ENCODE data around the gene MTIF3. TPM values are rescaled to one million over a fixed set of nuclear protein-coding genes. Genes with fewer than 3 reads are reported as not detected.

Gene MTIF3
- polyA plus RNA-seq, 3 donors = 61.6 to 135 (median 86.6) TPM

GRCh38 chr13:27388241-27388640, 62.1 kb downstream of the MTIF3 start:
- no peak overlapping the region for H3K4me2 ChIP-seq (replicated peaks; ENCODE audit: extremely low read depth, low read length, poor library complexity, severe bottlenecking)
- peaks cover 6 to 9% of the 10 kb centered on the region in 2 donors for H3K4me1 ChIP-seq (ENCODE audit: control insufficient read depth in 1 of 2, insufficient read depth in 2 of 2, low read length in 2 of 2)
- no peak overlapping the region for H3K27ac ChIP-seq (ENCODE audit: low read depth in 1 of 2, low read length in 2 of 2)
- TF ChIP-seq CTCF (IDR thresholded peaks at IDR 0.05) = no peak
- Mint-ChIP-seq H3K9me3 (peaks cover 0 to 4% (median 0%) of the 10 kb centered on the region in 7 donors), H3K27ac (no peak overlapping the region), H3K4me1 (peaks cover 4% of the 10 kb centered on the region), H3K4me3 (no peak overlapping the region), H3K36me3 (no peaks in the 10 kb centered on the region), H3K27me3 (ENCODE audit: low read depth in 3 of 3) (peaks cover 2 to 7% (median 5%) of the 10 kb centered on the region in 3 donors)
- no peaks in the 10 kb centered on the region for H4K20me1 ChIP-seq (ENCODE audit: insufficient read depth, low read length)
- H3K4me3 ChIP-seq (replicated peaks in 1 of 3; ENCODE audit: low read depth in 2 of 3, low read length in 3 of 3) = no peak overlapping the region
- no peaks in the 10 kb centered on the region for H3K27me3 ChIP-seq (ENCODE audit: control insufficient read depth in 2 of 2, insufficient read depth in 2 of 2, low read length in 2 of 2)
- H3K36me3 ChIP-seq (replicated peaks in 1 of 2; ENCODE audit: control insufficient read depth in 1 of 2, insufficient read depth in 2 of 2, low read length in 2 of 2) = no peaks in the 10 kb centered on the region
- intact Hi-C loops (cut with micrococcal nuclease) = no loop called here
- no CpG with 5 or more reads among the region's 2 CpGs for WGBS (ENCODE audit: insufficient coverage)
- no peak for DNase-seq
- H3K79me2 ChIP-seq (ENCODE audit: insufficient read depth, low read length) = no peaks in the 10 kb centered on the region
- no peak overlapping the region for H3K9ac ChIP-seq (ENCODE audit: insufficient read depth, low read length, poor library complexity, severe bottlenecking)
- H2AFZ ChIP-seq (ENCODE audit: insufficient read depth, low read depth, low read length, poor library complexity, severe bottlenecking) = no peak overlapping the region
- no peaks in the 10 kb centered on the region for H3K9me3 ChIP-seq (replicated peaks in 1 of 2; ENCODE audit: control insufficient read depth in 1 of 2, insufficient read depth in 1 of 2, low read length in 2 of 2)

Small RNA genes within 50 kb of the gene (small RNA-seq; reads per million reads assigned to genes)
- gene RNU6-63P (ENCODE audit: insufficient read length, low read depth) (not detected), gene RNY1P1 (ENCODE audit: insufficient read length, low read depth) (not detected)

Other genes starting within 250 kb of the MTIF3 start
- 1,000 to 10,000 TPM; 1,311 to 1,781 (median 1,417) TPM for gene RPL21, start 199.0 kb downstream of the MTIF3 start, polyA plus RNA-seq
- gene RASL11A, start 179.7 kb downstream of the MTIF3 start, polyA plus RNA-seq = 1 to 10 TPM; 1.0 to 6.8 (median 3.8) TPM
- 100 to 1,000 TPM in 2 of 3 donors, 10 to 100 TPM in 1; 88.8 to 259 (median 179) TPM for gene GTF3A, start 25.9 kb downstream of the MTIF3 start, polyA plus RNA-seq
- 1 to 10 TPM in 2 of 3 donors, under 1 TPM in 1; 0.89 to 2.3 (median 1.5) TPM for gene LNX2, start 170.0 kb upstream of the MTIF3 start, polyA plus RNA-seq
- gene POLR1D, start 171.3 kb upstream of the MTIF3 start, polyA plus RNA-seq = 100 to 1,000 TPM; 122 to 146 (median 139) TPM

Data from CD14-positive monocyte (primary cell).